ENCODE data around the gene YTHDC2.

- TF ChIP-seq MAX (IDR thresholded peaks at IDR 0.05; ENCODE audit: low read depth, low read length) (no peak), POLR2A (IDR thresholded peaks at IDR 0.05; ENCODE audit: extremely low read depth, insufficient read length) (no peak), CTCF (IDR thresholded peaks at IDR 0.05; ENCODE audit: low read depth, low read length) (no peak)
These were observed 59.2 kb downstream of the YTHDC2 start for GRCh38 chr5:113572716-113573115.

Data from NB4 (cell line).